Activated CD4-positive, alpha-beta T cell treated with anti-CD3 and anti-CD28 coated beads, Interleukin-2, amount 10 ng/mL, durations not matched to agents 24 days and 14 days (primary cell): Measurements from ENCODE around the gene ERAL1. TPM values are rescaled to one million over a fixed set of nuclear protein-coding genes. Genes with fewer than 3 reads are reported as not detected.
A peak's percentile ranks its signal among the peaks of the same experiment; 100 is the strongest.

ENCODE experiments used
- DNase-seq: peaks from one replicate; pipeline ENCODE4 v3.0.0; 2022
- H3K27ac Mint-ChIP-seq: one replicate; pipeline ENCODE4 v1.8.0; 2022; ENCODE audit warnings: mild to moderate bottlenecking, mixed read lengths
- H3K27me3 Mint-ChIP-seq: one replicate; pipeline ENCODE4 v1.8.0; 2022; ENCODE audit warnings: mixed read lengths
- H3K36me3 Mint-ChIP-seq: one replicate; pipeline ENCODE4 v1.8.0; 2022; ENCODE audit warnings: low read depth, mild to moderate bottlenecking, mixed read lengths
- H3K4me1 Mint-ChIP-seq: one replicate; pipeline ENCODE4 v1.8.0; 2021; ENCODE audit warnings: mixed read lengths
- H3K4me3 Mint-ChIP-seq: one replicate; pipeline ENCODE4 v1.8.0; 2022; ENCODE audit warnings: mild to moderate bottlenecking, moderate library complexity, mixed read lengths
- H3K9me3 Mint-ChIP-seq: one replicate; pipeline ENCODE4 v1.8.0; 2021; ENCODE audit warnings: mixed read lengths
- intact Hi-C: fragments of 100-400 bp; cut with micrococcal nuclease; formaldehyde crosslinking; loops from one replicate; pipeline ENCODE4 v1.15.1; 2023
- total RNA-seq: library from RNA; stranded (reverse); gene quantifications from 2 replicates; pipeline ENCODE4 v1.2.3, GENCODE V29; 2022

ERAL1 gene
- total RNA-seq, 1 donor from 2014 or later = 61.2 TPM

DNA sequence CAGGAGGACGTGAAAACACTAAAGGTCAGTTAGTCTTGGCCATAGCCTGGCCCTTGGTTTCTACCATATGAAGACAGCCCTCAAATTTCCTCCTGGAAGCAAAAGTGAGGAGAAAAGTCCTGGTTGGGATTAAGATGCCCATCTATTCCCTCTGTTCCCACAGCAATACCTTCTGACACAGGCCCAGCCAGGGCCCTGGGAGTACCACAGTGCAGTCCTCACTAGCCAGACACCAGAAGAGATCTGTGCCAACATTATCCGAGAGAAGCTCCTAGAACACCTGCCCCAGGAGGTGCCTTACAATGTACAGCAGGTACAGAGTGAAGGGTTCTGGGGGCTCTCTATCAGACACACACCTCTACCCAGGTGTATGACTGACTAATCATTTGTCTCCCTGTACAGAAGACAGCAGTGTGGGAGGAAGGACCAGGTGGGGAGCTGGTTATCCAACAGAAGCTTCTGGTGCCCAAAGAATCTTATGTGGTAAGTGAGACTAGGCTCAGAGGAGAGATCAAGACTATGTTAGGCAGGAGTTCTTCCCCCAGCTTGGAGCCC is 4.1 kb downstream of the ERAL1 start:
- Mint-ChIP-seq H3K36me3 (peaks cover 35% of the 10 kb centered on the region), H3K4me3 (no peak overlapping the region), H3K9me3 (no peaks in the 10 kb centered on the region), H3K27me3 (no peaks in the 10 kb centered on the region), H3K4me1 (peaks cover 19% of the 10 kb centered on the region), H3K27ac (peak overlapping the region; percentile 19)
- no peak for DNase-seq
- intact Hi-C loops = loop anchor here (5.0 kb wide), 1 partner anchor 47 kb away; no protein-coding TSS in a partner anchor

- H3K27me3 Mint-ChIP-seq = no peaks in the 10 kb centered on the region
- H3K36me3 Mint-ChIP-seq = peaks cover 35% of the 10 kb centered on the region
Measured at GRCh38 chr17:28860363-28860808, 5.6 kb downstream of the ERAL1 start.

DNA sequence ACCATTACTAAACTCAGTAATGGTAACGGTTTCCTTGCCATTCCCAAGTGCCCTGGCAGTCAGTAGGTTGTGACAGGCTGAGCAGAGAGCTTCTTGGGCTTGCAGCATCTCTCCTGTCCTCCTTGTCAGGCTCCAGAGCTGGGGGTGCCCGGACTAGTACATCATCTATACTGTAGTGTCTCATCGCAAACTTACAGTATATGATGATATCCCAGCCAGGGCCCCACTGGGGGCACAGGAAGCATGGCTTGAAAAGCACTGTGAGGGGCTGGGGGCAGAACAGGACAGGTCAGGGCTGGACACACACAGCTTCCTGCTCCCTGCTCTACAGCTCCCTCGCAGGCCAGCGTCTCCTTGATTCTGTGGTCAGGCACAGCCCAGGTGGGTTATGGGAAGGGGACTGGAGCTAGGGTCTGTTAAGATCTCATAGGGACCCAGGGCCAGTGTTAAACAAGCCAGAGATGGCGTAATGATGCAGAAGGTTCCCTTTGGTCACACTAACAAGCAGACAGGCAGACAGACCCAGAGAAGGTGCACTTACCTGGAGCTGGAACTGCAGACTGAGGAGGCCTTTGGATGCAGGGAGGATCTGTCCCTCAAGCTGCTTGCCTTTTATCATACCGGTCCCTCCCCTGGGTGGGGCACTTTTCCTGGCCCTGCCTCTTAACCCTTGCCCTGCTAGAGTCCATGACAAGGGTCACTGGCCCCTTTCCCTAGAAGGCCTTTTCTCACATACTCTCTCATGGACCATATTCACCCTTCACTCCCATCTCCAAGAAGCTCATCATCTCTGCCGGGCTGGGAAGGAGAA is 6.8 kb downstream of the ERAL1 start:
- DNase-seq = no peak
- H3K4me1 Mint-ChIP-seq = peaks cover 13% of the 10 kb centered on the region
- peaks cover 32% of the 10 kb centered on the region for H3K36me3 Mint-ChIP-seq
- intact Hi-C loops = no loop called here
- no peak overlapping the region for H3K27ac Mint-ChIP-seq
- no peaks in the 10 kb centered on the region for H3K27me3 Mint-ChIP-seq
- H3K4me3 Mint-ChIP-seq = no peak overlapping the region
- H3K9me3 Mint-ChIP-seq = no peaks in the 10 kb centered on the region

More at GRCh38 chr17:28860363-28860808, 5.6 kb downstream of the ERAL1 start:
- intact Hi-C loops = no loop called here
- H3K4me3 Mint-ChIP-seq = no peak overlapping the region
- H3K4me1 Mint-ChIP-seq = peaks cover 16% of the 10 kb centered on the region
- DNase-seq = no peak
- H3K9me3 Mint-ChIP-seq = no peaks in the 10 kb centered on the region
- no peak overlapping the region for H3K27ac Mint-ChIP-seq

GRCh38 chr17:28862561-28862960 is 7.7 kb downstream of the ERAL1 start:
- Mint-ChIP-seq H3K27ac (no peak overlapping the region), H3K4me1 (peaks cover 13% of the 10 kb centered on the region), H3K9me3 (no peaks in the 10 kb centered on the region), H3K27me3 (no peaks in the 10 kb centered on the region), H3K36me3 (peaks cover 26% of the 10 kb centered on the region), H3K4me3 (no peak overlapping the region)
- no peak for DNase-seq
- intact Hi-C loops = no loop called here

DNA sequence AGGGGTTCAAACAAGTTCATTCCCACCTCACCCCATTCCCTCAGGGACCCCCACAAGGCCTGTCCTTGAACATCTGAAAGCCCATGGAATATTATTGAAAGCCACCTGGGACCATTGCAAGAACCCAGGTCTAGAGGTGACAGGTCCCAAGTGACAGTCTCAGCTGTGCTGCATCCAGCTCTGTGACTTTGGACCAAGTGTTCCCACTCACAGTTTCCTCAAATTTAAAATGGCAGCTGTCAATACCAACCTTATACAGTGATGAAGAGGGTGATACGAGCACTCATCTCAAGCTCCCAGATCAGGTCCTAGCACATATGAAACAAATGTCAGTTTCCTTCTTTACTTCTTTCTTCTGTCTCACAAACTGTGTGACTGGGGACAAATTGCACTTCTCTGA is 9.1 kb downstream of the ERAL1 start:
- no peaks in the 10 kb centered on the region for H3K27me3 Mint-ChIP-seq
- no peak overlapping the region for H3K27ac Mint-ChIP-seq
- H3K4me3 Mint-ChIP-seq = no peak overlapping the region
- H3K4me1 Mint-ChIP-seq = peaks cover 3% of the 10 kb centered on the region
- intact Hi-C loops = no loop called here
- H3K36me3 Mint-ChIP-seq = peaks cover 14% of the 10 kb centered on the region
- H3K9me3 Mint-ChIP-seq = no peaks in the 10 kb centered on the region
- DNase-seq = no peak

DNA sequence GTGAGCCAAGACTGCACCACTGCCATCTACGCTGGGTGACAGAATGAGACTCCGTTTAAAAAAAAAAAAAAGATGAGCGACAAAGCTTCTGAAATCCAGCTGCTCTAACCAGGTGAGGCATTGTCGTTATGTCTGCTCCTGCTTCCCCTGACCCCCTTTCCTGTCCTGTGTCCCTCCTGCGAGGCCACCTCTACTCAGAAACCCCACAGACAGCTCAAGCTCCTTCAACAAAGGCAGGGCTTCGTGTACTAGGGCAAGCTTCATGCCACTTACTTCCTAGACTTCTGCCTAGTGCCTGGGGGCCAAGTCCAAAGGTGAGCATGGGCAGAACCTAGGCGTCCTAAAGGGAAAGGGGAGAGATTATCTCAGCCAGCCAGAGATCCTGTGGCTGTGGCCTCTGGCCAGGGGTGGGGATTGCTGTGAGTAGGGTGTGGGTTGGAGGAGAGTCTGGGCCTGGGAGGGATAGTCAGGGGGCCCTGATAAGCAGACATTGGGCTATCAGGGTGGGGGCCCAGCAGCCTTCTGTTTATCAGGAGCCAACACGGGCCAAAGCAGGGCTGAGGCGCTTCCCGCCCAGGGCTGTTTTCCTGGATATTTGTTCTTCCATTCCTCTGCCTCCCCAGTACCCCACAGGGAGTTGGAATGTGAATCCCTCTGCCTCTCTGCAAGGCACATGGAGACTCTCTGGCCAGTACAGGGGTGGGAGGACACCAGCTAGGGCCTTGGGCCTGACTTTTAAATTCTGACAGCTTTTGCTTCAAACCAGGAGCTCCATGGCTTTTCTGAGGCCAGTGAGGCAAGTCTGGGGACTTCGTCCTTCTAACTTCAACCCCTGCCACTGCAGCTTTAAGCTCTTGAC is 10.4 kb downstream of the ERAL1 start:
- peaks cover 3% of the 10 kb centered on the region for H3K4me1 Mint-ChIP-seq
- no peak for DNase-seq
- H3K27ac Mint-ChIP-seq = no peak overlapping the region
- no peaks in the 10 kb centered on the region for H3K9me3 Mint-ChIP-seq
- H3K36me3 Mint-ChIP-seq = peaks cover 10% of the 10 kb centered on the region
- H3K4me3 Mint-ChIP-seq = no peak overlapping the region
- intact Hi-C loops = no loop called here
- no peaks in the 10 kb centered on the region for H3K27me3 Mint-ChIP-seq

DNA sequence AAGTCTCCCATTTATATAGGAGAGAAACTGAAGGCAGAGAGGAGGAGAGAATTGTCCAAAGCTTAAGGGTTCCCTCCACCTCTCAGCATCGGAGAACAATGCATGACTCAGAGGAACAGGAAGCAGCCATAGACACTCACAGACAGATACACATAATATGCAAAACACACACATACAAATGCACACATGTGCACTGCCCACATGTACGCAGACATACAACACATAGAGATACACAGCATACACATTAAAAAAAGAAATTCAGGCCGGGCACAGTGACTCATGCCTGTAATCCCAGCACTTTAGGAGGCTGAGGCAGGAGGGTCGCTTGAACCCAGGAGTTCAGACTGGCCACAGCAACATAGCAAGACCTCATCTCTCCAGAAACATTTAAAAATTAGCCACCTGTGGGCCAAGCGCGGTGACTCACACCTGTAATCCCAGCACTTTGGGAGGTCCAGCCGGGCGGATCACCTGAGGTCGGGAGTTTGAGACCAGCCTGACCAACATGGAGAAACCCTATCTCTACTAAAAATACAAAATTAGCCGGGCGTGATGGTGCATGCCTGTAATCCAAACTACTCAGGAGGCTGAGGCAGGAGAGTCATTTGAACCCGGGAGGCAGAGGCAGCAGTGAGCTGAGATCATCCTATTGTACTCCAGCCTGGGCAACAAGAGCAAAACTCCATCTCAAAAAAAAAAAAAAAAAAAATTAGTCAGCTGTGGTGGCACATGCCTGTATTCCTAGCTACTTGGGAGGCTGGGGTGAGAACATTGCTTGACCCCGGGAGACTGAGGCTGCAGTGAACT is 11.3 kb downstream of the ERAL1 start:
- Mint-ChIP-seq H3K4me3 (no peak overlapping the region), H3K9me3 (no peaks in the 10 kb centered on the region), H3K27me3 (no peaks in the 10 kb centered on the region), H3K27ac (no peak overlapping the region), H3K36me3 (peaks cover 4% of the 10 kb centered on the region), H3K4me1 (peaks cover 6% of the 10 kb centered on the region)
- intact Hi-C loops = no loop called here
- no peak for DNase-seq

DNA sequence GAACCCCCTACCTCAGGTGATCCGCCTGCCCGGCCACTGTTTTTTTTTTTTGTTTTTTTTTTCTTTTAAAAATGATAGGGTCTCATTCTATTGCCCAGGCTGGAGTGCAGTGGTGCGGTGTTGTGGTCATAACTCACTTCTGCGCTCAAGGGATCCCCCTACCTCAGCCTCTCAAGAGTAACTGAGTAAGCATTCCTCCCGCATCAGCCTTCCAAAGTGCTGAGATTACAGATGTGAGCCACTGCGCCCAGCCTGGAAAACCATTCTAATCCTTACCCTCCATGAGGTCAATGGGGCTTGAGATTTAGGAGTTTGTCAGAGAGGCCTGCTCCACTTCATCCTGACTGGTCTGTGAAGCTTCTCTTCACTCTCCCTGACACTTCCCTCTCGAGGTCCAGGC is 12.5 kb downstream of the ERAL1 start:
- H3K36me3 Mint-ChIP-seq = no peaks in the 10 kb centered on the region
- H3K4me3 Mint-ChIP-seq = no peak overlapping the region
- no peaks in the 10 kb centered on the region for H3K27me3 Mint-ChIP-seq
- no peak for DNase-seq
- no peak overlapping the region for H3K27ac Mint-ChIP-seq
- H3K4me1 Mint-ChIP-seq = peaks cover 9% of the 10 kb centered on the region
- H3K9me3 Mint-ChIP-seq = no peaks in the 10 kb centered on the region
- intact Hi-C loops = no loop called here

- peak overlapping the region; percentile 19 for H3K4me3 Mint-ChIP-seq
- peak overlapping the region; percentile 97 for H3K27ac Mint-ChIP-seq
- peaks cover 12% of the 10 kb centered on the region for H3K4me1 Mint-ChIP-seq
- H3K9me3 Mint-ChIP-seq = no peaks in the 10 kb centered on the region
- intact Hi-C loops = no loop called here
- H3K27me3 Mint-ChIP-seq = no peaks in the 10 kb centered on the region
- no peaks in the 10 kb centered on the region for H3K36me3 Mint-ChIP-seq
- DNase-seq = peak; percentile 83
Measured at GRCh38 chr17:28871056-28871579, 16.3 kb downstream of the ERAL1 start.

- Mint-ChIP-seq H3K27ac (no peak overlapping the region), H3K9me3 (no peaks in the 10 kb centered on the region), H3K4me3 (no peak overlapping the region), H3K4me1 (peaks cover 20% of the 10 kb centered on the region), H3K27me3 (no peaks in the 10 kb centered on the region), H3K36me3 (peaks cover 9% of the 10 kb centered on the region)
- intact Hi-C loops = no loop called here
- no peak for DNase-seq
Measured at GRCh38 chr17:28873839-28874238, 19.0 kb downstream of the ERAL1 start.

DNA sequence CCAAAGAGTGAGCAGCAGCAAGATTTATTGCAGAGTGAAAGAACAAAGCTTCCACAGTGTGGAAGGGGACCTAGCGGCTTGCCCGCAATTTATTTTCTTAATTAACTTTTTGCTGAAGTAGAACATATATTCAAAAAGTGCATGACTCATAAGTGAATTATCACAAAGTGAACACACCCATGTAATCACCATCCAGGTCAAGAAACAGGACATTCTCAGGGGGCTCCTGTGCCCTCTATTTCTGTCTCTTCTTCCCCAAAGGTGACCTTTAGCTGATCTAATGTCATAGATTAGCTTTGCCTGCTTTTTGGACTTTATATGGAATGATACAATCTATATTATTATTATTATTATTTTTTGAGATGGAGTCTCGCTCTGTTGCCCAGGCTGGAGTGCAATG is 19.9 kb downstream of the ERAL1 start:
- peaks cover 20% of the 10 kb centered on the region for H3K4me1 Mint-ChIP-seq
- H3K27ac Mint-ChIP-seq = no peak overlapping the region
- H3K4me3 Mint-ChIP-seq = no peak overlapping the region
- intact Hi-C loops = no loop called here
- no peaks in the 10 kb centered on the region for H3K9me3 Mint-ChIP-seq
- H3K36me3 Mint-ChIP-seq = peaks cover 15% of the 10 kb centered on the region
- H3K27me3 Mint-ChIP-seq = no peaks in the 10 kb centered on the region
- no peak for DNase-seq

DNA sequence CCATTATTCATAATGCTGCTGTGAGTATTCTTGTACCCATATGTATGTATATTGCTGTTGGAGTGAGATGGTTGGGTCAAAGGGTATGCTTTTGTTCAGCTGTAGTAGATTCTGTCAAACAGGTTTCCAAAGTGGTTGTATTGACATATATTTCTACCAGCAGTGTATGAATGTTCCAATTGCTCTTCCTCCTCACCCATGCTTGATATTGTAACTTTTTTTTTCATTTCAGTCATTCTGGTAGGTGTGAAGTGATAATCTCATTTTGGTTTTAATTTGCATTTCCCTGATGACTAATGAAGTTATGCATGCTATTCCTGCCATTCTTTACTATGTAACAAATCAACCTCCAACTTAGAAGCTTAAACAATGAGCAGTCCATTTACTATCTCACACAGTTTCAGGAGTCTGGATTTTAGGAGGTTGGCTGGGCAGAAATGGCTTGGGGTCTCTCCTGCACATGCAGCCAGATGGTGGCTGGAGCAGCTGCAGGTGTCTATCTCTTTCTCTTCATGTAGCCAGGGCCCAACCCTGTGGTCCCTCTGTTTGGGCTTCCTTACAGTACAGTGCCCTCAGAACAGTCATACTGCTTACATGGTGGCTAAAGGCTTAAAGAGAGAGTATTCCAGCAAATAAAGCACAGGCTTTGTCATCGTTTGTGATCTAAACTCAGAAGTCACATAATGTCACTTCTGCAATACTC is 21.2 kb downstream of the ERAL1 start:
- Mint-ChIP-seq H3K27me3 (no peaks in the 10 kb centered on the region), H3K27ac (peak overlapping the region; percentile 21)

More for the DNA sequence above, 21.2 kb downstream of the ERAL1 start:
- H3K36me3 Mint-ChIP-seq = peaks cover 25% of the 10 kb centered on the region
- H3K4me1 Mint-ChIP-seq = peaks cover 19% of the 10 kb centered on the region
- no peak for DNase-seq
- H3K9me3 Mint-ChIP-seq = no peaks in the 10 kb centered on the region
- intact Hi-C loops = loop anchor here (2.0 kb wide), 1 partner anchor 21 kb away; the partner anchor contains the start of gene FLOT2
- H3K4me3 Mint-ChIP-seq = no peak overlapping the region
